ENCODE results near the gene NAV2. TPM values are rescaled to one million over a fixed set of nuclear protein-coding genes. Genes with fewer than 3 reads are reported as not detected.
"Not testable (repeated sequence)": the region's sequence is repeated elsewhere in the genome, so short reads cannot be mapped to it uniquely, and the experiment has no call there.

The NAV2 gene
- total RNA-seq, 1 donor from 2014 or later = 17.0 TPM

GRCh38 chr11:19869946-19870589 lies 157.4 kb downstream of the NAV2 start:
- no peak for ATAC-seq

GRCh38 chr11:19871531-19871930 lies 158.9 kb downstream of the NAV2 start:
- no peak for ATAC-seq

- peak; percentile 92 for ATAC-seq
Measured at GRCh38 chr11:19872512-19873145, 160.0 kb downstream of the NAV2 start.

GRCh38 chr11:19873730-19874129 lies 161.1 kb downstream of the NAV2 start:
- no peak for ATAC-seq

GRCh38 chr11:19874266-19874665 lies 161.6 kb downstream of the NAV2 start:
- ATAC-seq = no peak

GRCh38 chr11:19876750-19877149 lies 164.1 kb downstream of the NAV2 start:
- ATAC-seq = no peak

GRCh38 chr11:19878520-19878919 lies 165.9 kb downstream of the NAV2 start:
- no peak for ATAC-seq

- ATAC-seq = peak; percentile 31
Measured at GRCh38 chr11:19879307-19880087, 166.9 kb downstream of the NAV2 start.

- no peak for ATAC-seq
Measured at GRCh38 chr11:19880088-19880345, 167.4 kb downstream of the NAV2 start.

- ATAC-seq = no peak
Measured at GRCh38 chr11:19881177-19881576, 168.5 kb downstream of the NAV2 start.

GRCh38 chr11:19882356-19882755 lies 169.7 kb downstream of the NAV2 start:
- peak; percentile 50 for ATAC-seq

GRCh38 chr11:19886498-19886897 lies 173.9 kb downstream of the NAV2 start:
- no peak for ATAC-seq

- no peak for ATAC-seq
Measured at GRCh38 chr11:19887842-19888241, 175.2 kb downstream of the NAV2 start.

- ATAC-seq = no peak
Measured at GRCh38 chr11:19889531-19889930, 176.9 kb downstream of the NAV2 start.

GRCh38 chr11:19890308-19890707 lies 177.7 kb downstream of the NAV2 start:
- no peak for ATAC-seq

- ATAC-seq = no peak
Measured at GRCh38 chr11:19891022-19891421, 178.4 kb downstream of the NAV2 start.

GRCh38 chr11:19892387-19892786 lies 179.8 kb downstream of the NAV2 start:
- peak; percentile 36 for ATAC-seq

GRCh38 chr11:19892876-19893275 lies 180.2 kb downstream of the NAV2 start:
- no peak for ATAC-seq

GRCh38 chr11:19894404-19894803 lies 181.8 kb downstream of the NAV2 start:
- no peak for ATAC-seq

GRCh38 chr11:19895037-19895436 lies 182.4 kb downstream of the NAV2 start:
- ATAC-seq = not testable (repeated sequence)

- ATAC-seq = peak; percentile 58
Measured at GRCh38 chr11:19895776-19896175, 183.1 kb downstream of the NAV2 start.

GRCh38 chr11:19903620-19904069 lies 191.0 kb downstream of the NAV2 start:
- peak; percentile 75 for ATAC-seq

- ATAC-seq = peak; percentile 63
Measured at GRCh38 chr11:19905280-19905853, 192.7 kb downstream of the NAV2 start.

GRCh38 chr11:19906126-19906525 lies 193.5 kb downstream of the NAV2 start:
- ATAC-seq = no peak
